Right cardiac atrium (tissue), 5 donors: ENCODE data around the gene TNFRSF9. TPM values are rescaled to one million over a fixed set of nuclear protein-coding genes. Genes with fewer than 3 reads are reported as not detected.

Experiments used
- ATAC-seq, 2 donors: fragments of 200-7000 bp; cut with Tn5 transposase; one replicate each; pipeline versions ENCODE4 v1.8.0 to v1.9.1; 2020; ENCODE audit warnings: moderate library complexity in 2 of 2, mild to moderate bottlenecking in 1 of 2
- DNase-seq, 3 donors: peaks; one replicate each; pipeline ENCODE4 v3.0.0-alpha.2; 2020
- H3K27ac ChIP-seq: one replicate; pipeline ENCODE4 v1.5.1; 2013; ENCODE audit warnings: mild to moderate bottlenecking, low read length, control low read depth, moderate library complexity
- H3K27me3 ChIP-seq: one replicate; pipeline ENCODE4 v1.6.1; 2013; ENCODE audit not compliant: control insufficient read depth, insufficient read depth
- H3K4me1 ChIP-seq: one replicate; pipeline ENCODE4 v1.6.1; 2013; ENCODE audit warnings: low read length; ENCODE audit not compliant: control insufficient read depth, insufficient read depth
- H3K4me3 ChIP-seq: one replicate; pipeline ENCODE4 v1.5.1; 2013; ENCODE audit warnings: low read length, control low read depth
- H3K9me3 ChIP-seq: one replicate; pipeline ENCODE4 v1.6.1; 2013; ENCODE audit warnings: low read length; ENCODE audit not compliant: control insufficient read depth
- WGBS: extraction: QIAGEN DNeasy Blood & Tissue Kit; methylation state at CpG from one replicate; pipeline ENCODE4 v1.1.7; 2013; 5-methylcytosine and 5-hydroxymethylcytosine counted together
- intact Hi-C, 4 donors: fragments of 100-400 bp; cut with DNase I; formaldehyde crosslinking; loops; one replicate each; pipeline versions ENCODE4 v1.11.0 to v1.14.0; 2022 to 2023
- polyA plus RNA-seq: library from polyadenylated mRNA; stranded (reverse); fragments of 200-250 nt; gene quantifications from one replicate; pipeline ENCODE4 v1.2.3, GENCODE V29; 2013
- total RNA-seq, 4 donors: library from RNA; stranded (reverse); fragmentation: NEBNext Ultra II Directional; extraction: Animal tissue kit (Norgen Biotek cat#: 25700); gene quantifications; one replicate each; pipeline ENCODE4 v1.2.1, GENCODE V29; 2021
- donor health status: healthy with polysubstance abuse.
- donor health status: DM: no; HTN: yes; CAD: no.
- donor health status: DM: no; HTN: no; CAD: no.
- donor health status: DM: no; HTN: yes; CAD: no; lungs with severe emphysema.
- donor health status: DM: yes; HTN: yes; CAD: no.

Gene TNFRSF9
- total and polyA plus RNA-seq, 5 donors: 0.07 TPM; not detected in 4

DNA sequence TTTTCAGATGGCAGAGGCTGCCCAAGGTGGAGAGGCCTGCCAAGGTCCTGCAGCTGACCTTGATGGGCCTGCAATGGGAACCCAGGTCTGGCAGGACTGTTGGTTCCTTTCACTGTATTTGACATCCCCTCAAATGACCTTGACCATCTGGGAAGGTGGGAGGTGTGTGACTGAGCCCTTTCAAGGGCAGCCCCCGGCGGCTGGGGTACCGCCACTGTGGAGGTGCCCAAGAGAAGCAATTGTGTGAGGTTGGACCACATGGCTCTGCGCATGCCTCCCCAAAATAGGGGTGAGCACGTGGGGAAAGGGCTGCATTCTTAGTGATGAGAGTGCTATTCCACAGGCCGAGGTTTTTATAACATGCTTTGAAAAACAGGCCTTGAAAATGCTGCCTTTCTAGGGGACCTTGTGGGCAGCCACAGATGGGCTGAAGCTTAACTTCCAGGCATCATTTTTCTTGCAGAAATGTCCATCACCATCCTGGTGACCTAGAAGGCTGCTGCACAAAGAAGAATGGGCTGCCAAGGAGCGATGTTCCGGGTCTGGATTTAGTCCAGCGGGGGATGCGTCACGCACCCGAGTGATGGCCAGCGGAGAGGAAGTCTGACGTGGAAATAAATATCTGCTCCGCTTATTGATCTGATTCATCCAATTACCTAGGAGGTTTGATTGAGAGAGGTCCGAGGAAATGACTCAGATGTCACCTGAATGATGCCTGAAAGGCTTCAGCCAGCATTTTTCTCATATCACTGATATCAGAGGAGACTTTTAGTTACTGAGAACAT is 71.3 kb downstream of the TNFRSF9 start:
- no peak for DNase-seq
- Histone ChIP-seq H3K9me3 (no peaks in the 10 kb centered on the region), H3K4me3 (no peak overlapping the region), H3K4me1 (no peaks in the 10 kb centered on the region), H3K27me3 (no peaks in the 10 kb centered on the region), H3K27ac (no peak overlapping the region)
- intact Hi-C loops: no loop called here
- ATAC-seq: no peak
- WGBS: 89% methylated on average over 16 of the region's 16 CpGs

DNA sequence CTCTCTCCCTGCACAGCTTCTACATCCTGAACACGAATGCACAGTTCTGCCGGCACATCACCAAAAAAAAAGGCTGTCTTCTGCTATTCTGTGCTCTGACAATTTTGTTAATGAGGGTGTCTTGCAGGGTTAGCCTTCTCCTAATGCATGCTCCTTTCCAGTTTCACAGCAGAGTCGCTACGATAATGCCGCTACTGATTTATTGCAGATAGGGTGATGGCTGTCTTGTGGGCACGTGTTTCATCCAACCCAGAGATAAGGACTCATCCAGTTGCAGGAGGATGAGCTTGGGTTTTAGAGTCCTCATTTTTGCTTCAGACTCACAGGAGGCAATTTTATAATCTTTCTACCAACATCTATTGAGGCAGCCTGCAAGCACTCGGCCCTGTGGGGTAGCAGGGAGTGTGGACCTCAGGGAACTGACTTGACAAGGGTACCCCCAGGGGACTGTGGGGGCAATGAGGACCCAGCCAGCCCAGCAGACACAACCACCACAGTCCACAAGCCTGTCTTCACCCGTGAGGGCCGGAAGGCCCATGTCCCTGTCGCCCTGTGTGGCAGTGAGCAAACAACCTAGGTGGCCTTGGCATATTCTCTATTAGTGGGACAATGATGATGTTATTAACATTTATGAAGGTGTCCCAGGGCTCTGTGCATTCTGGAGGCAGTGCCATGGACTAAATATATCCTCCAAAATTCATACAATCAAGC is 72.4 kb downstream of the TNFRSF9 start:
- H3K27me3 ChIP-seq: no peaks in the 10 kb centered on the region
- no peak overlapping the region for H3K4me3 ChIP-seq
- no peaks in the 10 kb centered on the region for H3K4me1 ChIP-seq
- no peak for ATAC-seq
- H3K9me3 ChIP-seq: no peaks in the 10 kb centered on the region
- no peak for DNase-seq
- intact Hi-C loops: no loop called here
- 82% methylated on average over 10 of the region's 10 CpGs for WGBS
- H3K27ac ChIP-seq: no peak overlapping the region

DNA sequence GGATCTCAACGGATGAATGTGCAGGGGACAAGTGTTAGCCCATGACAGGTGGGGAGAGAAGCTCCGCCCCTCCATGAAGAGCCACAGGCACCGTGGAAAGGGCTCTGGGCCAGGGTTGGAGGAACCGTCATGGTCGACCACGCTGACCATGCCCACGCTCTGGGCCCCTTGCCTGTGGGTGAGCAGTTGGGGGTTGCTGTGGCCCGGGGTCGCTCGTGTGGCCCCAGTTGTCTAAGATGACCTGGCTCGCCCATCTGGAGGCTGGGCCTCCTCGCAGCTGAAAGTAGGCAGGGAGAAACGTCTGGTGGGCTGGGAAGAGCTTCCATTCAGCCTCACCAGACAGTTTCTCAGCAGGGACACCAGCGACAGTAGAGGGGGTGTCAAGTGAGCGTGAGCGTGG is 74.7 kb downstream of the TNFRSF9 start:
- no peak for ATAC-seq
- no peak for DNase-seq
- Histone ChIP-seq H3K27me3 (no peaks in the 10 kb centered on the region), H3K27ac (no peak overlapping the region), H3K9me3 (no peaks in the 10 kb centered on the region), H3K4me1 (no peaks in the 10 kb centered on the region), H3K4me3 (no peak overlapping the region)
- intact Hi-C loops: no loop called here
- 86% methylated on average over 16 of the region's 16 CpGs for WGBS

Other genes starting within 250 kb of the TNFRSF9 start
- 10 to 100 TPM; 76.6 to 90.4 (median 83.8) TPM for gene VAMP3, start 169.5 kb downstream of the TNFRSF9 start, total RNA-seq
- gene VAMP3, start 169.5 kb downstream of the TNFRSF9 start, polyA plus RNA-seq: 61.3 TPM
- 10 to 100 TPM; 15.1 to 28.2 (median 24.6) TPM for gene PER3, start 156.5 kb downstream of the TNFRSF9 start, total RNA-seq
- 11.5 TPM for gene PER3, start 156.5 kb downstream of the TNFRSF9 start, polyA plus RNA-seq
- not detected for gene UTS2, start 87.8 kb downstream of the TNFRSF9 start, total RNA-seq
- 0.05 TPM for gene UTS2, start 87.8 kb downstream of the TNFRSF9 start, polyA plus RNA-seq
- 100 to 1,000 TPM; 302 to 323 (median 314) TPM for gene PARK7, start 20.9 kb upstream of the TNFRSF9 start, total RNA-seq
- 501 TPM for gene PARK7, start 20.9 kb upstream of the TNFRSF9 start, polyA plus RNA-seq
- gene ERRFI1, start 85.5 kb upstream of the TNFRSF9 start, total RNA-seq: 10 to 100 TPM in 3 of 4 donors, 1 to 10 TPM in 1; 9.8 to 16.9 (median 15.0) TPM
- gene ERRFI1, start 85.5 kb upstream of the TNFRSF9 start, polyA plus RNA-seq: 12.8 TPM